Fibroblast of pulmonary artery (primary cell): ENCODE measurements around the gene LRRC57.

Experiments
- DNase-seq: peaks from one replicate; pipeline ENCODE4 v3.0.0-alpha.2; 2010; ENCODE audit warnings: low read depth
- H3K4me3 ChIP-seq: replicated peaks from 2 replicates; pipeline ENCODE4 v1.5.1; 2011; ENCODE audit warnings: low read depth, mild to moderate bottlenecking, control low read depth, low read length, moderate library complexity
- TF ChIP-seq, protein P1 (sequence below): IDR thresholded peaks from 2 replicates; pipeline ENCODE4 v1.5.1; 2011; ENCODE audit warnings: mild to moderate bottlenecking, control low read depth, low read length, inconsistent platforms; ENCODE audit errors: missing control alignments

LRRC57 gene

DNA sequence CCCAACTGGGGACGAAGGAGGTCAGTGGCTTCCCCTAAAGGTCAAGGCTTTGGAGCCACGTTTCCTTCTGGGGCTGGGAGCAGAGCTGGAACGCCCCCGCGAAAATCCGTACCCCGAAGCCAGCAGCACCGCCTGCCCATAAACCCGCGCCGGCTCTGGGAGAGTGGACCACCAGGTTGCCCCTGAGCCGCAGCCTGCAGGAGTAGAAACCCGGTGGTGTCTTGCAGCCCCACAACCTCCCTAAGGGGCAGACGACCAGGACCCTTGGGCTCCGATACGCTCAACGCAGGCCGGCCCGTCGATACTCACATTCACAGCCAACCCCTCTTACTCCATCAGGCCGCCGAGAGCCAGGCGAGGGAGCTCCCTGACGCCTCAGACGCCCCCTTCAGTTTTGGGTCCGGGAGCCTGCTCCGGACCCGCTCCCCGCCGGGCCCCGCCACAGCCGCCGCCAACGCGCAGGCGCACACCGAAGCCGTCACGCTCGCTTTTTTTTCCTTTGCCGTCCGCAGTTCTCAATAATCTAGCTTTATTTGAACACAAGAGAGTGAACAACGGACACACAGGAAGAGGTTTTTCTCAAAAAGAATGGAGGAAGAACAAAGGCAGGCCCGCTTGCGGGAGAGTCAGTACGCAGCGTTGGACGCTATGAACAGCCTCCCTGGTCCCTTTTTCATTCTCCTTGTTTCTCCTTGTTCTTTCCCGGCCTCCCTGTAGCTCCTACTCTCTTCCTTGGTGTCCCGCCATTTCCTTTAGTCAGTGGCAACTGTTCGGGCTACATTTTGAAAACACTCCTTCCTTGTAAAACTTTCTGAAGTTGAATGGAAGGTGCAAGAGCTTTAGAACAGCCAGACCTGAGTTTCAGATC lies 57.7 kb downstream of the LRRC57 start, which contains the start of gene ZNF106:
ZNF106 (minus strand) TSS at position 471 of the 868 bp plus-strand sequence. CDS start 18,852 bp downstream, outside the sequence.
- H3K4me3 ChIP-seq = peak within 1 kb of the TSS; percentile 97
- TF ChIP-seq, protein P1, sequence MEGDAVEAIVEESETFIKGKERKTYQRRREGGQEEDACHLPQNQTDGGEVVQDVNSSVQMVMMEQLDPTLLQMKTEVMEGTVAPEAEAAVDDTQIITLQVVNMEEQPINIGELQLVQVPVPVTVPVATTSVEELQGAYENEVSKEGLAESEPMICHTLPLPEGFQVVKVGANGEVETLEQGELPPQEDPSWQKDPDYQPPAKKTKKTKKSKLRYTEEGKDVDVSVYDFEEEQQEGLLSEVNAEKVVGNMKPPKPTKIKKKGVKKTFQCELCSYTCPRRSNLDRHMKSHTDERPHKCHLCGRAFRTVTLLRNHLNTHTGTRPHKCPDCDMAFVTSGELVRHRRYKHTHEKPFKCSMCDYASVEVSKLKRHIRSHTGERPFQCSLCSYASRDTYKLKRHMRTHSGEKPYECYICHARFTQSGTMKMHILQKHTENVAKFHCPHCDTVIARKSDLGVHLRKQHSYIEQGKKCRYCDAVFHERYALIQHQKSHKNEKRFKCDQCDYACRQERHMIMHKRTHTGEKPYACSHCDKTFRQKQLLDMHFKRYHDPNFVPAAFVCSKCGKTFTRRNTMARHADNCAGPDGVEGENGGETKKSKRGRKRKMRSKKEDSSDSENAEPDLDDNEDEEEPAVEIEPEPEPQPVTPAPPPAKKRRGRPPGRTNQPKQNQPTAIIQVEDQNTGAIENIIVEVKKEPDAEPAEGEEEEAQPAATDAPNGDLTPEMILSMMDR = no peak
- peak; percentile 93 for DNase-seq

DNA sequence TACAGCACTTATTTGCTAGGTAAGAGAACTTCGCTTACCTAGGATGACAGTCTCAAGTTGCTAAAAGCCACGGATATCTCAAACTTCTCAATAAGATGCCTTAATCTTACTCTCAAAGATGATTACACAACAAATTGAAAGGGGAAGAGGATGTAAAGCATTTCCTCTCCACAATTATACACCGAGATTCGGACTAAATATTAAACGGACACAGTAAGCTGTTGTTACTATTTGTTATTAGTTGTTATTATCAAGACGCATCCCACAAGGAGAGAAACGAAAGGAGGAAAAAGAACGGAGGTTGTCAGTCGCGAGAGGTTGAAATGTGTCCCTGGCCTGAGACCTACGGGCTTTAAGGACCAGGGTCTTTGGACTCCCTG lies 58.3 kb downstream of the LRRC57 start:
- H3K4me3 ChIP-seq = peak overlapping the region; percentile 97
- peak; percentile 23 for DNase-seq
- TF ChIP-seq, protein P1 = no peak
